GM18498 (cell line): ENCODE results near the gene PIM1.
"Not testable (repeated sequence)": the region's sequence is repeated elsewhere in the genome, so short reads cannot be mapped to it uniquely, and the experiment has no call there.

Experiments
- ATAC-seq: cut with Tn5 transposase; IDR thresholded peaks from one replicate; pipeline ENCODE4 v1.9.1; 2021; ENCODE audit warnings: mild to moderate bottlenecking, moderate library complexity; ENCODE audit not compliant: unreplicated experiment

PIM1 gene

GRCh38 chr6:37170273-37171200 lies 585 bp downstream of the PIM1 start:
- peak; percentile 32 for ATAC-seq

- no peak for ATAC-seq
These were observed 1.4 kb downstream of the PIM1 start for GRCh38 chr6:37171201-37171969.

- ATAC-seq = no peak
These were observed 2.2 kb downstream of the PIM1 start for GRCh38 chr6:37171970-37172812.

- no peak for ATAC-seq
These were observed 3.0 kb downstream of the PIM1 start for GRCh38 chr6:37172912-37173492.

GRCh38 chr6:37173493-37174195 lies 3.7 kb downstream of the PIM1 start:
- ATAC-seq = no peak

GRCh38 chr6:37174196-37174514 lies 4.2 kb downstream of the PIM1 start:
- ATAC-seq = no peak

- no peak for ATAC-seq
These were observed 4.8 kb downstream of the PIM1 start for GRCh38 chr6:37174515-37175331.

- ATAC-seq = peak; percentile 57
These were observed 5.6 kb downstream of the PIM1 start for GRCh38 chr6:37175332-37176267.

GRCh38 chr6:37176268-37177076 lies 6.5 kb downstream of the PIM1 start:
- ATAC-seq = no peak

- ATAC-seq = no peak
These were observed 7.4 kb downstream of the PIM1 start for GRCh38 chr6:37177077-37177934.

GRCh38 chr6:37177935-37178517 lies 8.1 kb downstream of the PIM1 start:
- no peak for ATAC-seq

- ATAC-seq = no peak
These were observed 10.1 kb downstream of the PIM1 start for GRCh38 chr6:37180075-37180474.

GRCh38 chr6:37180610-37181009 lies 10.7 kb downstream of the PIM1 start:
- ATAC-seq = not testable (repeated sequence)

- ATAC-seq = no peak
These were observed 13.0 kb downstream of the PIM1 start for GRCh38 chr6:37182736-37183590.
